Measurements from ENCODE around the gene SFMBT1. TPM values are rescaled to one million over a fixed set of nuclear protein-coding genes. Genes with fewer than 3 reads are reported as not detected.

The SFMBT1 gene
- total and polyA plus RNA-seq, 4 donors, result 4.4 to 17.8 (median 10.4) TPM

DNA sequence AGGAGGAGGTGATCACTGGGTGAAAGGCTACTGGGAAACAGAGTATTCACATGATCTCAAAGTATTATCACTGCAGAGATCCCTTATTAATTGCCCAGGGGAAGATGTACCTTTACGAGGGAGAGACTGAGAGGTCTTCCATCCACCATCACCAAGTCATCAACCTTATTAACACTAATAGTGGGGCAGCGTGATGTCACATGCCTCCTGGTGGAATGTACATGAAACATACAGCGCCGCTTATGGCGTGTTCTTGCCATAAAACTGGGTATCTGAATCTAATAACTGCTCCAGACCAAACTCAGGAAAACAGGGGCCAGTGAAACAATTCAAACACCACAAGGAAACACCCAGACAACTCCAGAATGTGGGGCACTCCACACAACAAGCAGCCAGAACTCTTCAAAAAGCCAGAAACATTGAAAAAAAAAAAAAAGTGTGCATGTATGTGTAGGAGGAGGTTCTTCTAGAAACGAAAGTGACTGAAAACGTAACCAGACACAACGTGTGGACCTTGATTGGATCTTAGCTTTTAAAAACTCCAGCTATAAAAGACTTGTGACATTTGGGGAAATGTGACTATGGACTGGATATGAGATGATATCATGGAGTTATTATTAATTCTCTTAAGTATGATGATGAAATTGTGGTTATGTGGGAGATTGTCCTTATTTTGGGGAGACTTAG, 153.1 kb downstream of the SFMBT1 start:
- peaks cover 15 to 66% (median 60%) of the 10 kb centered on the region in 4 donors for H3K4me1 ChIP-seq (ENCODE audit: control insufficient read depth in 4 of 4, insufficient read depth in 4 of 4, low read length in 3 of 4)
- no peaks in the 10 kb centered on the region for H3K27me3 ChIP-seq (ENCODE audit: control insufficient read depth in 4 of 4, insufficient read depth in 4 of 4, low read length in 3 of 4)
- H3K36me3 ChIP-seq (ENCODE audit: control insufficient read depth in 4 of 4, insufficient read depth in 3 of 4, low read depth in 1 of 4, low read length in 3 of 4), result peaks cover 0 to 2% (median 0%) of the 10 kb centered on the region in 4 donors
- H3K9me3 ChIP-seq (ENCODE audit: control insufficient read depth in 4 of 4, low read length in 3 of 4), result no peaks in the 10 kb centered on the region
- peak overlapping the region; percentile 67 to 86 for H3K27ac ChIP-seq (ENCODE audit: low read depth in 1 of 2, low read length in 2 of 2)
- TF ChIP-seq, protein P1, sequence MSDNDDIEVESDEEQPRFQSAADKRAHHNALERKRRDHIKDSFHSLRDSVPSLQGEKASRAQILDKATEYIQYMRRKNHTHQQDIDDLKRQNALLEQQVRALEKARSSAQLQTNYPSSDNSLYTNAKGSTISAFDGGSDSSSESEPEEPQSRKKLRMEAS (IDR thresholded peaks at IDR 0.05), result no peak
- peak; percentile 9 for TF ChIP-seq YY1 (IDR thresholded peaks at IDR 0.05)
- no peak for TF ChIP-seq FOXA2 (IDR thresholded peaks at IDR 0.05)
- TF ChIP-seq RXRA (IDR thresholded peaks at IDR 0.05), result peak; percentile 39 to 44
- no peak for TF ChIP-seq RAD21 (IDR thresholded peaks at IDR 0.05)
- TF ChIP-seq, protein P2, sequence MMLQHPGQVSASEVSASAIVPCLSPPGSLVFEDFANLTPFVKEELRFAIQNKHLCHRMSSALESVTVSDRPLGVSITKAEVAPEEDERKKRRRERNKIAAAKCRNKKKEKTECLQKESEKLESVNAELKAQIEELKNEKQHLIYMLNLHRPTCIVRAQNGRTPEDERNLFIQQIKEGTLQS (IDR thresholded peaks at IDR 0.05), result no peak
- no peak for TF ChIP-seq GABPA (IDR thresholded peaks at IDR 0.05 in 1 of 2, conservative IDR thresholded peaks at IDR 0.05 in 1 of 2)
- no peak for TF ChIP-seq NR2F2 (IDR thresholded peaks at IDR 0.05)
- TF ChIP-seq TAF1 (conservative IDR thresholded peaks at IDR 0.05), result no peak
- TF ChIP-seq, protein P3, sequence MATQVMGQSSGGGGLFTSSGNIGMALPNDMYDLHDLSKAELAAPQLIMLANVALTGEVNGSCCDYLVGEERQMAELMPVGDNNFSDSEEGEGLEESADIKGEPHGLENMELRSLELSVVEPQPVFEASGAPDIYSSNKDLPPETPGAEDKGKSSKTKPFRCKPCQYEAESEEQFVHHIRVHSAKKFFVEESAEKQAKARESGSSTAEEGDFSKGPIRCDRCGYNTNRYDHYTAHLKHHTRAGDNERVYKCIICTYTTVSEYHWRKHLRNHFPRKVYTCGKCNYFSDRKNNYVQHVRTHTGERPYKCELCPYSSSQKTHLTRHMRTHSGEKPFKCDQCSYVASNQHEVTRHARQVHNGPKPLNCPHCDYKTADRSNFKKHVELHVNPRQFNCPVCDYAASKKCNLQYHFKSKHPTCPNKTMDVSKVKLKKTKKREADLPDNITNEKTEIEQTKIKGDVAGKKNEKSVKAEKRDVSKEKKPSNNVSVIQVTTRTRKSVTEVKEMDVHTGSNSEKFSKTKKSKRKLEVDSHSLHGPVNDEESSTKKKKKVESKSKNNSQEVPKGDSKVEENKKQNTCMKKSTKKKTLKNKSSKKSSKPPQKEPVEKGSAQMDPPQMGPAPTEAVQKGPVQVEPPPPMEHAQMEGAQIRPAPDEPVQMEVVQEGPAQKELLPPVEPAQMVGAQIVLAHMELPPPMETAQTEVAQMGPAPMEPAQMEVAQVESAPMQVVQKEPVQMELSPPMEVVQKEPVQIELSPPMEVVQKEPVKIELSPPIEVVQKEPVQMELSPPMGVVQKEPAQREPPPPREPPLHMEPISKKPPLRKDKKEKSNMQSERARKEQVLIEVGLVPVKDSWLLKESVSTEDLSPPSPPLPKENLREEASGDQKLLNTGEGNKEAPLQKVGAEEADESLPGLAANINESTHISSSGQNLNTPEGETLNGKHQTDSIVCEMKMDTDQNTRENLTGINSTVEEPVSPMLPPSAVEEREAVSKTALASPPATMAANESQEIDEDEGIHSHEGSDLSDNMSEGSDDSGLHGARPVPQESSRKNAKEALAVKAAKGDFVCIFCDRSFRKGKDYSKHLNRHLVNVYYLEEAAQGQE (IDR thresholded peaks at IDR 0.05), result no peak
- TF ChIP-seq FOXA1 (IDR thresholded peaks at IDR 0.05), result no peak
- no peak for TF ChIP-seq JUND (IDR thresholded peaks at IDR 0.05)
- TF ChIP-seq, protein P4, sequence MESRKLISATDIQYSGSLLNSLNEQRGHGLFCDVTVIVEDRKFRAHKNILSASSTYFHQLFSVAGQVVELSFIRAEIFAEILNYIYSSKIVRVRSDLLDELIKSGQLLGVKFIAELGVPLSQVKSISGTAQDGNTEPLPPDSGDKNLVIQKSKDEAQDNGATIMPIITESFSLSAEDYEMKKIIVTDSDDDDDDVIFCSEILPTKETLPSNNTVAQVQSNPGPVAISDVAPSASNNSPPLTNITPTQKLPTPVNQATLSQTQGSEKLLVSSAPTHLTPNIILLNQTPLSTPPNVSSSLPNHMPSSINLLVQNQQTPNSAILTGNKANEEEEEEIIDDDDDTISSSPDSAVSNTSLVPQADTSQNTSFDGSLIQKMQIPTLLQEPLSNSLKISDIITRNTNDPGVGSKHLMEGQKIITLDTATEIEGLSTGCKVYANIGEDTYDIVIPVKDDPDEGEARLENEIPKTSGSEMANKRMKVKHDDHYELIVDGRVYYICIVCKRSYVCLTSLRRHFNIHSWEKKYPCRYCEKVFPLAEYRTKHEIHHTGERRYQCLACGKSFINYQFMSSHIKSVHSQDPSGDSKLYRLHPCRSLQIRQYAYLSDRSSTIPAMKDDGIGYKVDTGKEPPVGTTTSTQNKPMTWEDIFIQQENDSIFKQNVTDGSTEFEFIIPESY (IDR thresholded peaks at IDR 0.05), result no peak
- no peak for TF ChIP-seq HNF4G (IDR thresholded peaks at IDR 0.05)
- peak; percentile 5 for TF ChIP-seq SP1 (IDR thresholded peaks at IDR 0.05)
- TF ChIP-seq EGR1 (IDR thresholded peaks at IDR 0.05; ENCODE audit: low read depth in 2 of 2), result no peak
- TF ChIP-seq, protein P5, sequence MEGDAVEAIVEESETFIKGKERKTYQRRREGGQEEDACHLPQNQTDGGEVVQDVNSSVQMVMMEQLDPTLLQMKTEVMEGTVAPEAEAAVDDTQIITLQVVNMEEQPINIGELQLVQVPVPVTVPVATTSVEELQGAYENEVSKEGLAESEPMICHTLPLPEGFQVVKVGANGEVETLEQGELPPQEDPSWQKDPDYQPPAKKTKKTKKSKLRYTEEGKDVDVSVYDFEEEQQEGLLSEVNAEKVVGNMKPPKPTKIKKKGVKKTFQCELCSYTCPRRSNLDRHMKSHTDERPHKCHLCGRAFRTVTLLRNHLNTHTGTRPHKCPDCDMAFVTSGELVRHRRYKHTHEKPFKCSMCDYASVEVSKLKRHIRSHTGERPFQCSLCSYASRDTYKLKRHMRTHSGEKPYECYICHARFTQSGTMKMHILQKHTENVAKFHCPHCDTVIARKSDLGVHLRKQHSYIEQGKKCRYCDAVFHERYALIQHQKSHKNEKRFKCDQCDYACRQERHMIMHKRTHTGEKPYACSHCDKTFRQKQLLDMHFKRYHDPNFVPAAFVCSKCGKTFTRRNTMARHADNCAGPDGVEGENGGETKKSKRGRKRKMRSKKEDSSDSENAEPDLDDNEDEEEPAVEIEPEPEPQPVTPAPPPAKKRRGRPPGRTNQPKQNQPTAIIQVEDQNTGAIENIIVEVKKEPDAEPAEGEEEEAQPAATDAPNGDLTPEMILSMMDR (IDR thresholded peaks at IDR 0.05; ENCODE audit: low read depth, low read length, missing input control), result peak; percentile 3
- no peak for TF ChIP-seq HNF4A (conservative IDR thresholded peaks at IDR 0.05)
- H3K4me3 ChIP-seq (ENCODE audit: low read depth in 1 of 3, low read length in 3 of 3), result peak overlapping the region in 2 of 3 donors; percentile 18 to 27
- WGBS, result 42% methylated on average over 8 of the region's 8 CpGs
- peak overlapping the region; percentile 13 to 92 for H3K9ac ChIP-seq (ENCODE audit: low read depth in 1 of 2, low read length in 2 of 2)
- no peak for DNase-seq (ENCODE audit: low spot score)

Measured in liver (tissue), 9 donors.